H9 (cell line): ENCODE data around the gene LRRC10. TPM values are rescaled to one million over a fixed set of nuclear protein-coding genes. Genes with fewer than 3 reads are reported as not detected.

ENCODE experiments used
- DNase-seq: peaks from one replicate; pipeline ENCODE4 v3.0.0-alpha.2; 2017
- H2AFZ ChIP-seq: one replicate; pipeline ENCODE4 v1.6.1; 2013; ENCODE audit warnings: mild to moderate bottlenecking, low read length, control low read depth, moderate library complexity
- H2AK5ac ChIP-seq: 2 replicates; pipeline ENCODE4 v1.6.1; 2013; ENCODE audit warnings: low read length, control low read depth, mixed read lengths; ENCODE audit not compliant: insufficient read length
- H2BK120ac ChIP-seq: one replicate; pipeline ENCODE4 v1.6.1; 2013; ENCODE audit warnings: low read depth, mild to moderate bottlenecking, low read length, control low read depth, inconsistent platforms; ENCODE audit not compliant: poor library complexity, severe bottlenecking
- H2BK12ac ChIP-seq: 2 replicates; pipeline ENCODE4 v1.6.1; 2013; ENCODE audit warnings: low read length, control low read depth, mixed read lengths, low read depth; ENCODE audit not compliant: insufficient read length
- H2BK15ac ChIP-seq: 2 replicates; pipeline ENCODE4 v1.6.1; 2013; ENCODE audit warnings: low read depth, low read length, control low read depth
- H2BK20ac ChIP-seq: one replicate; pipeline ENCODE4 v1.6.1; 2013; ENCODE audit warnings: low read depth, mild to moderate bottlenecking, low read length, control low read depth, inconsistent platforms; ENCODE audit not compliant: poor library complexity, severe bottlenecking
- H2BK5ac ChIP-seq: 2 replicates; pipeline ENCODE4 v1.6.1; 2013; ENCODE audit warnings: low read length, control low read depth, mixed read lengths; ENCODE audit not compliant: insufficient read length
- H3K14ac ChIP-seq: 2 replicates; pipeline ENCODE4 v1.6.1; 2013; ENCODE audit warnings: low read length, control low read depth; ENCODE audit not compliant: insufficient read depth
- H3K18ac ChIP-seq: 2 replicates; pipeline ENCODE4 v1.6.1; 2013; ENCODE audit warnings: low read depth, mild to moderate bottlenecking, mixed read lengths, low read length, control low read depth; ENCODE audit not compliant: insufficient read length
- H3K23ac ChIP-seq: 2 replicates; pipeline ENCODE4 v1.6.1; 2013; ENCODE audit warnings: low read length, control low read depth, mixed read lengths, low read depth; ENCODE audit not compliant: insufficient read length
- H3K23me2 ChIP-seq: 2 replicates; pipeline ENCODE4 v1.6.1; 2013; ENCODE audit warnings: low read depth, mild to moderate bottlenecking, mixed read lengths, low read length, control low read depth; ENCODE audit not compliant: insufficient read length, poor library complexity, severe bottlenecking
- H3K27ac ChIP-seq: 2 replicates; pipeline ENCODE4 v1.5.1; 2013; ENCODE audit warnings: low read length, control low read depth, mixed read lengths, low read depth; ENCODE audit not compliant: insufficient read length
- H3K27me3 ChIP-seq: 2 replicates; pipeline ENCODE4 v1.6.1; 2013; ENCODE audit warnings: low read length, control low read depth, inconsistent platforms; ENCODE audit not compliant: insufficient read depth
- H3K4ac ChIP-seq: 2 replicates; pipeline ENCODE4 v1.6.1; 2013; ENCODE audit warnings: low read depth, mild to moderate bottlenecking, control low read depth, inconsistent platforms, low read length, moderate library complexity
- H3K4me1 ChIP-seq: 2 replicates; pipeline ENCODE4 v1.6.1; 2013; ENCODE audit warnings: low read length, control low read depth, inconsistent platforms; ENCODE audit not compliant: insufficient read depth
- H3K4me2 ChIP-seq: 2 replicates; pipeline ENCODE4 v1.6.1; 2013; ENCODE audit warnings: low read length, control low read depth, mixed read lengths; ENCODE audit not compliant: insufficient read length, insufficient read depth
- H3K56ac ChIP-seq: 2 replicates; pipeline ENCODE4 v1.6.1; 2013; ENCODE audit warnings: low read depth, mild to moderate bottlenecking, mixed read lengths, low read length, control low read depth; ENCODE audit not compliant: insufficient read length
- H3K79me1 ChIP-seq: 2 replicates; pipeline ENCODE4 v1.6.1; 2013; ENCODE audit warnings: low read depth, mild to moderate bottlenecking, moderate library complexity, low read length, control low read depth, inconsistent platforms; ENCODE audit not compliant: insufficient read depth, poor library complexity, severe bottlenecking
- H3K79me2 ChIP-seq: 2 replicates; pipeline ENCODE4 v1.6.1; 2013; ENCODE audit warnings: low read length, control low read depth, inconsistent platforms; ENCODE audit not compliant: insufficient read depth
- H3K9ac ChIP-seq: 2 replicates; pipeline ENCODE4 v1.6.1; 2013; ENCODE audit warnings: low read length, control low read depth, mixed read lengths; ENCODE audit not compliant: insufficient read length; ENCODE audit errors: extremely low read depth
- H3K9me3 ChIP-seq: one replicate; pipeline ENCODE4 v1.6.1; 2013; ENCODE audit warnings: low read depth, low read length, inconsistent platforms; ENCODE audit not compliant: control insufficient read depth
- H3T11ph ChIP-seq: one replicate; pipeline ENCODE4 v1.6.1; 2013; ENCODE audit warnings: mild to moderate bottlenecking, low read length, control low read depth, inconsistent platforms
- H4K20me1 ChIP-seq: one replicate; pipeline ENCODE4 v1.6.1; 2013; ENCODE audit not compliant: control insufficient read depth, insufficient read length, insufficient read depth
- H4K5ac ChIP-seq: 2 replicates; pipeline ENCODE4 v1.6.1; 2013; ENCODE audit warnings: low read depth, mild to moderate bottlenecking, mixed read lengths, low read length, control low read depth; ENCODE audit not compliant: insufficient read length
- H4K8ac ChIP-seq: replicated peaks from 2 replicates; pipeline ENCODE4 v1.6.1; 2013; ENCODE audit warnings: low read length, control low read depth, mixed read lengths, low read depth; ENCODE audit not compliant: insufficient read length
- H4K91ac ChIP-seq: 2 replicates; pipeline ENCODE4 v1.6.1; 2013; ENCODE audit warnings: low read depth, mild to moderate bottlenecking, moderate library complexity, mixed read lengths, low read length, control low read depth; ENCODE audit not compliant: insufficient read length
- H3K27ac Mint-ChIP-seq, 3 experiments: 2 replicates in 2 of 3; 3 replicates in 1 of 3; pipeline ENCODE4 v1.8.0; 2020 to 2021; ENCODE audit warnings: mixed read lengths in 3 of 3, mild to moderate bottlenecking in 1 of 3, moderate library complexity in 1 of 3
- H3K27me3 Mint-ChIP-seq: 2 replicates; pipeline ENCODE4 v1.8.0; 2021; ENCODE audit warnings: low read depth, mild to moderate bottlenecking, moderate library complexity, mixed read lengths
- H3K36me3 Mint-ChIP-seq, 3 experiments: 2 replicates in 2 of 3; 3 replicates in 1 of 3; pipeline ENCODE4 v1.8.0; 2020 to 2021; ENCODE audit warnings: low read depth in 3 of 3, mixed read lengths in 3 of 3; ENCODE audit not compliant: insufficient read depth in 1 of 3
- H3K4me1 Mint-ChIP-seq, 2 experiments: 2 replicates each; pipeline ENCODE4 v1.8.0; 2020; ENCODE audit warnings: mixed read lengths in 2 of 2
- H3K4me3 Mint-ChIP-seq, 2 experiments: 2 replicates in 1 of 2; 3 replicates in 1 of 2; pipeline ENCODE4 v1.8.0; 2020 to 2021; ENCODE audit warnings: mild to moderate bottlenecking in 2 of 2, mixed read lengths in 2 of 2, moderate library complexity in 1 of 2
- H3K9me3 Mint-ChIP-seq, 2 experiments: 2 replicates in 1 of 2; 3 replicates in 1 of 2; pipeline ENCODE4 v1.8.0; 2020; ENCODE audit warnings: mild to moderate bottlenecking in 2 of 2, mixed read lengths in 2 of 2, moderate library complexity in 1 of 2
- WGBS: extraction: QIAGEN DNeasy Blood & Tissue Kit; methylation state at CpG from one replicate; pipeline ENCODE4 v1.1.7; 2013; ENCODE audit warnings: missing lambda C conversion rate, low lambda C conversion rate, mixed read lengths; ENCODE audit not compliant: insufficient read length; ENCODE audit errors: extremely low coverage; 5-methylcytosine and 5-hydroxymethylcytosine counted together
- total RNA-seq: library from RNA; stranded (reverse); gene quantifications from 2 replicates; pipeline ENCODE4 v1.2.1, GENCODE V29; 2021
- TF ChIP-seq, protein P1 (sequence below): fragments of 200-600 bp; sonication (generic); conservative IDR thresholded peaks from 3 replicates; pipeline ENCODE4 v1.8.0; 2021; ENCODE audit warnings: antibody characterized with exemption, mild to moderate bottlenecking

The LRRC10 gene
- total RNA-seq, 1 experiment from 2014 or later = not detected

DNA sequence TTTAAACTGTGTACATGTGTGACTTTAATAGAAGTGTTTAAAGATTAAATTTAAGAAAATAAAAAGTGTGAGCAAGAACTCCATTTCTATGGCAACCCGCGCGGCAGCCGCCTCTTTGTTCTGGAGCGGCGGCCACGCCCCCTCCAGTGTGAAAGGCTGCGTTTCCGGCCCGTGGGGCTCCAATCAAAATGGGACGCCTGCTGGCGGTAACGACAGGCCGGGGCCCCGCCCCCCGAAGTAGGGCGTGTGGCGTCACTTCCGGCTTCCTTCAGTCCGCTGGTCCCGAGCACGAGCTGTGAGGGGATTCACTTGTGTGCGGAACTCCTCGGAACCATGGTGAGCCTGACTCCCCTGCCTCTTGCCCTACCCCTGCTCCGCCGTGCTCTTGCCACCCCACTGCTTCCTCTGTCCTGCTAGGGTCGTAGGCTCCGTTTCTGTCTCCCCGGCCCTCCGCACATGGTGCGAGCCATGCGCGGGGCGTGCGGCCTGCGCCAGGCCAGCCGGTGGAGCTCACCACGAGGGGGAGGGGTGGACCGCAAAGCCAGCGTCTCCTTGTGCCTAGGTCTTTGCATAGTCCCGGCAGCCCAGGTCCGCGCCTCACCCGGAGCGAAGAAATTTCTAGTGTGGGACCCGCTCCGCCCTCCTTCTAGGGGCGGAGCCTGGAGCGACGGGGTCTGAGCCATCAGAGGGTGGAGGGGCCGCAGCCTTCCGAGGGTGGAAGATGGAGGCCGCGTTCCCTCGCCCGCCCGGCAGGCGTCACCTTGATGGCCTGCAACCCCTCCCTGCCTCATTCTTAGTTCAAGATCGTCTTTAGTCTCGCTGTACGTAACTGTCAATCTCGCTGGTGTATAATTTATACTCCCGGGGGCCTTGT is 25.3 kb downstream of the LRRC10 start, which contains the start of gene CCT2:
Gene CCT2 (plus strand): TSS at position 271 of the 874 bp plus-strand sequence. CDS start 63 bp downstream, at position 334.
- Histone ChIP-seq H4K20me1 (no peaks in the 10 kb centered on the region), H3K56ac (peak within 1 kb of the TSS; percentile 63), H2BK12ac (no peak within 1 kb of the TSS), H3K9me3 (no peaks in the 10 kb centered on the region), H3K4ac (peak within 1 kb of the TSS; percentile 26; the same call in 1 of the 2 replicates), H2BK5ac (peak within 1 kb of the TSS; percentile 61), H2BK20ac (no peak within 1 kb of the TSS), H3K9ac (peak within 1 kb of the TSS; percentile 97), H3K4me2 (peak within 1 kb of the TSS; percentile 79), H4K91ac (no peak within 1 kb of the TSS), H3K79me1 (peaks cover 3% of the 10 kb centered on the region), H4K8ac (no peak within 1 kb of the TSS), H2BK15ac (no peak within 1 kb of the TSS), H3K14ac (peak within 1 kb of the TSS; percentile 99), H3K23ac (no peak within 1 kb of the TSS), H3K23me2 (no peaks in the 10 kb centered on the region), H3K27ac (peak within 1 kb of the TSS; percentile 47), H2BK120ac (peak within 1 kb of the TSS; percentile 24), H2AFZ (no peak within 1 kb of the TSS), H4K5ac (peak within 1 kb of the TSS; percentile 81), H3K79me2 (peaks cover 3% of the 10 kb centered on the region; the same call in 1 of the 2 replicates), H3K4me1 (no peaks in the 10 kb centered on the region), H2AK5ac (no peak within 1 kb of the TSS), H3K18ac (peak within 1 kb of the TSS; percentile 100), H3K27me3 (no peaks in the 10 kb centered on the region), H3T11ph (no peak within 1 kb of the TSS)
- TF ChIP-seq, protein P1, sequence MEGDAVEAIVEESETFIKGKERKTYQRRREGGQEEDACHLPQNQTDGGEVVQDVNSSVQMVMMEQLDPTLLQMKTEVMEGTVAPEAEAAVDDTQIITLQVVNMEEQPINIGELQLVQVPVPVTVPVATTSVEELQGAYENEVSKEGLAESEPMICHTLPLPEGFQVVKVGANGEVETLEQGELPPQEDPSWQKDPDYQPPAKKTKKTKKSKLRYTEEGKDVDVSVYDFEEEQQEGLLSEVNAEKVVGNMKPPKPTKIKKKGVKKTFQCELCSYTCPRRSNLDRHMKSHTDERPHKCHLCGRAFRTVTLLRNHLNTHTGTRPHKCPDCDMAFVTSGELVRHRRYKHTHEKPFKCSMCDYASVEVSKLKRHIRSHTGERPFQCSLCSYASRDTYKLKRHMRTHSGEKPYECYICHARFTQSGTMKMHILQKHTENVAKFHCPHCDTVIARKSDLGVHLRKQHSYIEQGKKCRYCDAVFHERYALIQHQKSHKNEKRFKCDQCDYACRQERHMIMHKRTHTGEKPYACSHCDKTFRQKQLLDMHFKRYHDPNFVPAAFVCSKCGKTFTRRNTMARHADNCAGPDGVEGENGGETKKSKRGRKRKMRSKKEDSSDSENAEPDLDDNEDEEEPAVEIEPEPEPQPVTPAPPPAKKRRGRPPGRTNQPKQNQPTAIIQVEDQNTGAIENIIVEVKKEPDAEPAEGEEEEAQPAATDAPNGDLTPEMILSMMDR = peak; percentile 54
- WGBS = no CpG with 5 or more reads among the region's 63 CpGs
- peak; percentile 97 for DNase-seq
- Mint-ChIP-seq H3K27me3 (no peaks in the 10 kb centered on the region), H3K4me1 (peaks cover 6 to 14% of the 10 kb centered on the region in 2 experiments), H3K9me3 (no peaks in the 10 kb centered on the region), H3K27ac (peak within 1 kb of the TSS; percentile 97 to 99 (median 99)), H3K4me3 (peak within 1 kb of the TSS; percentile 96), H3K36me3 (peaks cover 35 to 47% (median 45%) of the 10 kb centered on the region in 3 experiments)
